PC-9 (cell line): Measurements from ENCODE around the gene SRGN.

Experiments
- CTCF ChIP-seq: fragments of 200-600 bp; sonication (generic); conservative IDR thresholded peaks from 2 replicates; pipeline ENCODE4 v1.6.1; 2017; ENCODE audit warnings: mixed run types, antibody characterized with exemption, mild to moderate bottlenecking, moderate library complexity
- EZH2 ChIP-seq: fragments of 200-600 bp; sonication (generic); IDR thresholded peaks from 2 replicates; pipeline ENCODE4 v1.8.0; 2017; ENCODE audit warnings: antibody characterized with exemption, low read depth

- no peak for TF ChIP-seq CTCF
- no peak for TF ChIP-seq EZH2
Observed at GRCh38 chr10:69130251-69130650, 42.3 kb downstream of the SRGN start.
